ENCODE measurements around the gene LIMD2.
"Not testable (repeated sequence)": the region's sequence is repeated elsewhere in the genome, so short reads cannot be mapped to it uniquely, and the experiment has no call there.

The LIMD2 gene

GRCh38 chr17:63699638-63700527 lies at the start of gene LIMD2:
Gene LIMD2 (minus strand): TSS chr17:63700125. CDS start chr17:63699298, 827 bp downstream.
- no peak for DNase-seq

DNA sequence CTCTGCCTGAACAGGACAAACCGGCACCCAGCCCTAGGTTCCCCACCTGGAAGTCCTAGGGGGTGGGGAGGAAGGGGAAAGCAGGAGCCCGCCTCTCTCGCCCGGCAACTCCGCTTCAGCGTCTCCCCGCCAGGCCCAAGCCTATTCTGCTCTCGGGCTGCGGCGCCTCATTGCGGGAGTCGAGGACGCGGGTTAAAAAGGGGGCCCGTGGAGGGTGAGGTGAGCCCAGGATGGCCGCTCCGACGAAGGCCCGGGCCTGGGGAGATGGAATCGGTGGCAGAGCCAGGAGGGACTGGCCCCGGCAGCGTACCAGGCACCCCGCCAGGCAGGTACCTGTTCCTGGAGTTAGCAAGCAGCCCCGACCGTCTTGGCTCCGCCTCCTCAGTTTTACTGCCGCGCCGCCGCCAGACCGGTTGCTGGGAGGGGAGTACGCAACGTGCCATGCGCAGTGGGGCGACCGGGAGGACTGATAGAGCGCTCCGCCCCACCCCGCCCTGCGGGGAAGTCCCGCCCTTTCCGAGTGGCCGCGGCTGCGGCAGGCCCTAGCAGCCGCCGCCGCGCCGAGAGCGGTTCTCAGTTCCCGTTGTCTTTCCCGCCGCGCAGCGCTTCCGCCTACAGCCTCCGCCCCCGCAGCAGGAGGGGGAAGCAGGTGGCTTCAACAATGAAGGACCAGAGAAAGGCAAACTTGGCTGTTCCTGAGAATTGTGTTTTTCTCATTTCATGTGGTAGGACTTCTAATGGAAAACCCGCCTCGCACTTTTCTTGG lies 41.7 kb upstream of the LIMD2 start, which contains the start of gene STRADA:
TSS of gene STRADA (minus strand) at position 392 of the 766 bp plus-strand sequence. CDS start 13,430 bp downstream, outside the sequence.
- peak; percentile 91 for DNase-seq

DNA sequence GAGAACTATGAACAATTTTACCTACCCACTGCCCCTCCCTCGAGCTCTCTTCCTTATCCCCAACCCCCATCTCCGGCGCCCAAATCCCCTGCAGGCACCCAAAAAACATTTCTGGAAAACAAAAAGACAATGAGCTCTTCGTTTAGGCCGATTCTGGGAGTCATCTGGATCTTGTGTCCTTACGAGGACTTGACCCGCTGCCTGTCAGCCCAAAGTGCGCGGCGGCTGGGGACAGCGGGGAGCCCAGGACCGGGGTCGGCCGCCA lies 41.1 kb upstream of the LIMD2 start:
- no peak for DNase-seq

DNA sequence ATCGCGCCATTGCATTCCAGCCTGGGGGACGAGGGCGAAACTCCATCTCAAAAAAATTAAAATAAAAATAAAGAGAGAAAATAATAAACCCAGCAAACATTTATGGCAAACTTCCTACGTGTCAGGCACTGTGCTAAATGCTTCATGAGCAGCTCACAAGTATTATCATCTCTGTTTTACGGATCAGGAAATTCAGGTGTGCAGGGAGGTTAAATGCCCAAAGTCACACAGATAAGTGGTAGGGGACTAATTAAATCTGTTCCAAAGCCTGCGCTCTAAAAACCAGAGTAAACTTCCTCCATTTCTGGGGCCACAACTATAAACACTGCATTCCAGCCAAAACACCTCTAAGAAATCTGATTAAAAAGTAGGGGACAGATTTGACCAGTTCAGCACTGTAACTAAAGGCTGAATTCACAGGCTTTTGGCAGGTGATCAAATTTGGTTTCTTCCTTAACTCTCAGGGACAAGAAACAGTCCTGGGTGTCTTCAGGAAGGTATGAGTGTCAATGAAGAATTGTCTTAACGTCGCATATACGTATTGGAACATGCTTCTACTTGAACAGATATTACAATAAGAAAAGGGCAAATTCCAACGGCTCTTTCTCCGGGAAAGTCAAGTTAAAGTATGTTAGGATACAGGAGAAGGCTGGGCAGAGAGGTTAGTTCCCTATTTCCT lies 40.7 kb upstream of the LIMD2 start:
- DNase-seq: no peak

DNA sequence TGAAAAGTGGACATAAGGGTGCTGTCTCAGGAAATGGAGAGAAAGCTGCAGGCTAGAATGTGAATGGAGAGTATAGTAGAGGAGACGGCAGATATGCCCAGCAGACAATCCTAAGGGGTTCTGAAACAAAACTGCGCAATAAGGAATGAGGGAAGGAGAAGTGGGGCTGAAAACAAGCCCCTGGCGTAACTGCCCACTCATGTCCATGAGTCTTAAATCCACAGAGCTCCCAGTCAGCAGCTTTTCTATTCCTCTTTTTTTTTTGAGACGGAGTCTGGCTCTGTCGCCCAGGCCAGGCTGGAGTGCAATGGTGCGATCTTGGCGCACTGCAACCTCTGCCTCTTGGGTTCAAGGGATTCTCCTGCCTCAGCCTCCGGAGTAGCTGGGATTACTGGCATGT lies 35.8 kb upstream of the LIMD2 start:
- DNase-seq: no peak

DNA sequence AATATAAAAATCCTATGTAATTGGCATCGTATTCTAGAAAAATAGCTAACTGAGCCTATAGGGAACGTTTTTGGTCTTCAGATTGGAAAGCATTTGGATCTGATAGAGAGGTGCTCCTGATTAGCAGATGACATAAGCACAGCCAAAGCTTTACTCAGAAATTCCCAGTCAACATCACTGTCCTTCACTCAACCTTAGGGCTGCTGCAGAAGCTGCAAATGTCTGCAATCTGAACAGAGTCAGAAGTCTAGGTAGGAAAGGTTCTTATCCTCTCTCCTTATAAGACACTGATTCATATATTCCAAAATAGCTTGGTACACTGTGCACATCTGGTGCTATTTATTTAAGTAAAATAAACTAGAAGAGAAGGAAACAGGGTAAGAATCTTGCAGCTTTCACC lies 22.5 kb upstream of the LIMD2 start:
- DNase-seq: no peak

- not testable (repeated sequence) for DNase-seq
Measured at GRCh38 chr17:63720194-63720593, 20.3 kb upstream of the LIMD2 start.

- no peak for DNase-seq
Measured at GRCh38 chr17:63718988-63719387, 19.1 kb upstream of the LIMD2 start.

- DNase-seq: no peak
Measured at GRCh38 chr17:63716426-63716825, 16.5 kb upstream of the LIMD2 start.

DNA sequence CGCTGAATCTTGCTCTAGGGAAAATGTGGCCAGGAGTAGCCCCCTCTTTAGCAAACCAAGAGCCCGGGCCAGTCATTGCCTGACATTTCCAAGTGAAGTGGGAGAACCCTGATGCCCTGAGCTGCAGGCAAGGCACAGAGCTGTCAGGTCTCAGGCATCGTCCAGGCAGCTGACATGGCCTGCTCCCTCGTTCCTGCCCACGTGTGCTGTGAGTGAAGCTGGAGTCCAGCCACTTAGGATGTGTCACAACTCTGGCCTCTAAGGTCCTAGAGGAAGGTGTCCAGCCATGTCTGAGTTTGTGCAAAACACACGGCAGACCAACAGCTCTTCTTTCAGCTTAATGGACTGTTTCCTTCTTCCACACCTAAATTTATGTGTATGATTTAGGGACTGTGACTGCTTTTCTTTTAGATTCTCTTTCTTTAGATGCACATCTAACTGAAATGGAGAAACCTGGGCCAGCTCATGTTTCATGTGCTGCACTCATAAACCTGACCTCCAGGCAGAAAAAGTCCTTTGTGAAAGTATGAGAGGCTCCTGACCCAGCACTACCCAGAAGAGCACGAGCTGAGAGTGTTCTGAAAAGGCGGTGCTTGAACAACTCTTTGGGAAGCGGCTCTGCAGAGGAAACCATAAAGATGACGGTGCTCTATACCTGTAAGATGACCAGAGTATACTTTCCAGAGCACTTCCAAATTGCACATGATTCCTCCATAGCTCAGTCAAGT lies 14.8 kb upstream of the LIMD2 start:
- no peak for DNase-seq

DNA sequence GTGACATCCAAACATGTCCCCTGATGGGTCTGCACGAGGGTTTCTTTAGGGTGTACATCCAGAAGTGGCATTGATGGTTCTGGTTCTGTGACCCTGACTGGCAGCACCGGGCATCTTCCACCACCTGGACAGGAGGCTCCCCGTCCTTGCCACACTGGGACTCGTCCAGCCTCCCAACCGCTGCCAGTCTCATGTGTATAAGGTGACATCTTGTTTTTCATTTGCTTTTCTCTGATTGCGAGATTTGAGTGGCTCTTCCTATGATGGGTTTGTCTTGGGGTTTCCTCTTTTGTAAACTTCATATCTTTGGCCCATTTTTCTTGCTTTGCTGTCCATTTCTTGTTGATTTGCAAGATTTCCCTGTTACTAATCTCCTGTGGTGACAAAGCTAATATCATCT lies 9.2 kb upstream of the LIMD2 start:
- DNase-seq: no peak

DNA sequence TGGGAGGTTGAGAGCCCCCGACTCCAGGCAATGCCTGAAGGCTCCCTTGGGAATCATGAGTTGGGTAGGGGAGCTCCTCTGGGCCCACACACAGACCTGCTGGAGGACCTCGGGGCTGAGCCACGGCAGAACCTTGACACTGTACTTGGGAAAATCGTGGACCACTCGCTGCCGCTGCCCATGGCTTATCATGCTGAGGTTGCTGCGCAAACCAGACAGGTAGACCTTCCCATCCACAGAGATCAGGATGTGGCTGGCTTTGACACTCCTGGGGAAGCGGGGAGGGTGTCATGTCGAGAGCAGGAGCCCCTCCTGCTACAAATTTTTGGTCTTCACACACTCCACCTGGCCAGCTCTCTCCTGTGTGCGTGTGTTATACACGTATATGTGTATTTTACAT lies 7.2 kb upstream of the LIMD2 start:
- DNase-seq: no peak

- no peak for DNase-seq
Measured at GRCh38 chr17:63706336-63707082, 6.6 kb upstream of the LIMD2 start.

DNA sequence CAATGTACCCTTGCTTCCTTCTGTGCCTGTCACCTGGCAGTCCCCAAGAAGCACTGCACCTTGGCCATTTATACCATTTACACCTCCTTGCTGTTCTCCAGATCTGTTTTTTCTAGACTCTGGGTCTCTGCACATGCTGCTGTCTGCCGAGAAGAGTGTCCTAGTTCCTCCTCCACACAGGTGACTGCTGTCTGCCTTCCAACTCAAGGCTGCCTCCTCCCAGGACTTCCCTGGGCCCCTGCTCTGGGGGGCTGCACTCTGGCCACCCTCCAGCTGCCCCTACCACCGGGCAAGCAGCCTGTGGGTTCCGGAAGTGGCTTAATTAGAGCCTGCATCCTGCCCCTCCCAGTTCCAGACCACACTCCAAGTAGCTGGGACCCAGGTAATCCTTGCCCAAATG lies 5.7 kb upstream of the LIMD2 start:
- DNase-seq: no peak

- DNase-seq: no peak
Measured at GRCh38 chr17:63704836-63705235, 4.9 kb upstream of the LIMD2 start.

GRCh38 chr17:63704259-63704576 lies 4.3 kb upstream of the LIMD2 start:
- DNase-seq: no peak

DNA sequence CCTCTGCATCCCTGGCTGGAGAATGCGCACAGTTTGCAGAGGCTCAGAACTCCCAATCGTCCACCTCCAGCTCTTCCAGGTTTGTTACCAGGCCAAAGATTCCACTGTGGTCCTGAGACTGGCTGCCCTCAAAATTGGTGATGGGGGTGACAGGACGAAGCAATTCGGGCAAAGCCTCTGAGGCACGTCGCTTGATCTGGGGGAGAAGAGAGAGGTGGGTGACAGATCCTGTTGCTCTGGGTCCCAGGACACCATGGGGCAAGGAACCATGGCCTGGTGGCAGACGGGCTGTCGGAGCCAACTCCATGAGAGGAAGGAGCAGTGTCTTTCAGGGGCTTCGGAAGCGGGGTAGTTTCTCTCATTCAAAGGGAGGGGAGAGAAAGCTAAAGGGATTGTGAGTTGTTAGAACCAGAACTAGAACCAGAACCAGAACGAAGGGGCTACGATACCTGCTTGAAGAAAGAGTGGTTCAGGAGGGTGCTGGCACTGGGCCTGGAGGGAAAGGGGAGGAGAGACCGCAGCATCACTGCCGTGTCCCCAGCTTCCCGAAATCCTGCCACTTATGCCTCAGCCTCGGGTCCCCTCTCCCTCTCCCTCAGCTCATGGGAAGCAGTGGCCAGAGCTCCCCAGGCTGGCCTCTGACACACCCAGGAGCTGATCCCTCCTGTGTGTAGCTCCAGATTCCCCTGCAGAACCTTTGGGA lies 3.8 kb upstream of the LIMD2 start:
- no peak for DNase-seq

DNA sequence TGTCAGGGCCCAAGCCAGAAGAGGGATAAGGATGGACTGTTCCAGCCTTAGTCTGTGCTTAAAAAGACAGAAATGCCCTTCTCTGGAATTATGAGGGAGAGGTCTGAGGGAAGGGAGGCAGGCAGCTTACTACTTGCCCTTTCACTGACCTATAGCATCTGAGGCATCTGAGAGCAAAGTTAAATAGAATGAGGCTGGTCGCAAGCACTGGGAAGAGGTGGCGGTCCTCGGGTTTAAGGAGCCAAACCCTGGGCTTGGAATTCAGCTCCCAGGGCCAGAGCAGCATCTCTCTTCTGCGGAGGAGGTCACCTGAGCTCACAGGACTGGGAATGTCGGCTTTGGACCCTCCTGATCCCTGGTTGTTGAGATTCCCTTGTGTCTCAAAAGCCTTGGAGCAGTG lies 3.1 kb upstream of the LIMD2 start:
- DNase-seq: no peak

- DNase-seq: no peak
Measured at GRCh38 chr17:63702721-63703015, 2.7 kb upstream of the LIMD2 start.

DNA sequence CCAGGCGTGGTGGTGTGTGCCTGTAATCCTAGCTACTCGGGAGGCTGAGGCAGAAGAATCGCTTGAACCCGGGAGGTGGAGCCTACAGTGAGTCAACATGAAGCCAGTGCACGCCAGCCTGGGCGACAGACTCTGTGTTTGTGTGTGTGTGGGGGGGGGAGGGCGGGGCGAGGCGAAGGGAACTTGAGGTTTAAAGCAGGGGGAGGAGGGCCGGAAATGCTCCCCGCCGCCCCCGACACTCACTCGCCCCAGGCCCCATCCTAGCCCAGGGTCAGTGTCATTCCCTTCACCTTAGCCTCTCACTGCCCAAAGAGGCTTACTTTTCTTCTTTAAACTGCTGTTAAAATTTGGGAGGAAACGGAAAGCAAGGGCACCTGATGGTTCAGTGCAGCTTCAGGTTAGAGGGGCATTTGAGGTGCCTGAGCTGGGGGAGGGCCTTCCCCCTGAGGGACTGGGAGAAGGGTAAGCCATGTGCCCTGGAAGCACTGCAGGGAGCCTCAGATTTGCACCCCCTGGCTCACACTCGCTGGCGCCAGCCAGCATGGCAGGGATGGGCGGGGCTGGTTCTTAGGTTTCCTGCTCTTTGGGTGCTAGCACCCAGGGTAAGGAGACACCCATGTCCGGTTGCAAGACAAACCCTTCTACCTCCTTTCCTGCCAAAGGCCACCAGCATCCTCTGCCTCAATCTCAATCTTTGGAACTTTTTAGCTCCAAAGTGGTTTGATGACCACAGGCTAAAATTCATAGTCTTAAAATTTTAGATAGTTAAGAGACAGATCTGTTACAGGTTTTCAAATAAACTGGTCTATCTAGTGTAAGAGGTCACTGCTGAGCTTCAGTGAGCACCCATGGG lies 2.2 kb upstream of the LIMD2 start:
- no peak for DNase-seq

GRCh38 chr17:63701456-63701820 lies 1.5 kb upstream of the LIMD2 start:
- DNase-seq: no peak

Measured in NCI-H446 treated with DMSO at 0.1 percent for 48 hours (cell line).